Astrocyte (in vitro differentiated cells and primary cell): Measurements from ENCODE around the gene FRY. TPM values are rescaled to one million over a fixed set of nuclear protein-coding genes. Genes with fewer than 3 reads are reported as not detected.
A peak's percentile ranks its signal among the peaks of the same experiment; 100 is the strongest.

Experiments
- DNase-seq: peaks from one replicate; pipeline ENCODE4 v3.0.0-alpha.2; 2010; ENCODE audit warnings: low read depth
- FAIRE-seq: peaks from 2 replicates; lab custom pipeline; 2011; peaks lifted over from hg19 to GRCh38; lab: Jason Lieb, UNC
- H2AFZ ChIP-seq: 2 replicates; pipeline ENCODE4 v1.6.0; 2012; ENCODE audit warnings: low read depth, low read length, inconsistent platforms
- H3K27ac ChIP-seq: 2 replicates; pipeline ENCODE4 v1.5.1; 2011; ENCODE audit warnings: low read depth, low read length, inconsistent platforms
- H3K27me3 ChIP-seq: 2 replicates; pipeline ENCODE4 v1.6.0; 2011; ENCODE audit warnings: low read length, inconsistent platforms; ENCODE audit not compliant: insufficient read depth
- H3K36me3 ChIP-seq: 2 replicates; pipeline ENCODE4 v1.5.1; 2011; ENCODE audit warnings: low read length, inconsistent platforms; ENCODE audit not compliant: insufficient read depth
- H3K4me1 ChIP-seq: 2 replicates; pipeline ENCODE4 v1.5.1; 2011; ENCODE audit warnings: low read length, inconsistent platforms; ENCODE audit not compliant: insufficient read depth
- H3K4me2 ChIP-seq: 2 replicates; pipeline ENCODE4 v1.6.0; 2012; ENCODE audit warnings: low read length, inconsistent platforms
- H3K4me3 ChIP-seq: 2 replicates; pipeline ENCODE4 v1.5.1; 2011; ENCODE audit warnings: low read depth, mild to moderate bottlenecking, low read length, inconsistent platforms; ENCODE audit not compliant: insufficient read depth
- H3K79me2 ChIP-seq: 2 replicates; pipeline ENCODE4 v1.6.0; 2012; ENCODE audit warnings: mild to moderate bottlenecking, low read length, inconsistent platforms; ENCODE audit not compliant: insufficient read depth
- H3K9ac ChIP-seq: 2 replicates; pipeline ENCODE4 v1.6.0; 2012; ENCODE audit warnings: mild to moderate bottlenecking, low read length, inconsistent platforms
- H3K9me3 ChIP-seq: 2 replicates; pipeline ENCODE4 v1.5.1; 2012; ENCODE audit warnings: low read depth, mild to moderate bottlenecking, low read length, inconsistent platforms; ENCODE audit not compliant: insufficient read depth
- H4K20me1 ChIP-seq: 2 replicates; pipeline ENCODE4 v1.6.0; 2012; ENCODE audit warnings: low read length, inconsistent platforms; ENCODE audit not compliant: insufficient read depth
- H3K27ac Mint-ChIP-seq: one replicate; pipeline ENCODE4 v1.8.0; 2021; ENCODE audit warnings: mild to moderate bottlenecking, mixed read lengths; ENCODE audit not compliant: unreplicated experiment
- H3K27me3 Mint-ChIP-seq: one replicate; pipeline ENCODE4 v1.8.0; 2021; ENCODE audit warnings: low read depth, mixed read lengths; ENCODE audit not compliant: unreplicated experiment
- H3K36me3 Mint-ChIP-seq: one replicate; pipeline ENCODE4 v1.8.0; 2021; ENCODE audit warnings: low read depth, mixed read lengths; ENCODE audit not compliant: unreplicated experiment
- H3K4me1 Mint-ChIP-seq: one replicate; pipeline ENCODE4 v1.8.0; 2021; ENCODE audit warnings: low read depth, mixed read lengths; ENCODE audit not compliant: unreplicated experiment
- H3K4me3 Mint-ChIP-seq: one replicate; pipeline ENCODE4 v1.8.0; 2021; ENCODE audit warnings: mild to moderate bottlenecking, moderate library complexity, mixed read lengths; ENCODE audit not compliant: unreplicated experiment
- H3K9me3 Mint-ChIP-seq: one replicate; pipeline ENCODE4 v1.8.0; 2021; ENCODE audit warnings: mild to moderate bottlenecking, mixed read lengths; ENCODE audit not compliant: unreplicated experiment
- EZH2 ChIP-seq: IDR thresholded peaks from 2 replicates; pipeline ENCODE4 v1.6.1; 2012; ENCODE audit warnings: mild to moderate bottlenecking, low read length, inconsistent platforms; ENCODE audit not compliant: insufficient read depth
- total RNA-seq: library from RNA; stranded (reverse); gene quantifications from 2 replicates; pipeline ENCODE4 v1.2.1, GENCODE V29; 2021
- TF ChIP-seq, protein P1 (sequence below): IDR thresholded peaks from 2 replicates; pipeline ENCODE4 v1.5.1; 2011; ENCODE audit warnings: low read depth, mild to moderate bottlenecking, inconsistent platforms, low read length, moderate library complexity; ENCODE audit not compliant: insufficient read depth

The FRY gene
- total RNA-seq, 1 donor from 2014 or later = 4.6 TPM

DNA sequence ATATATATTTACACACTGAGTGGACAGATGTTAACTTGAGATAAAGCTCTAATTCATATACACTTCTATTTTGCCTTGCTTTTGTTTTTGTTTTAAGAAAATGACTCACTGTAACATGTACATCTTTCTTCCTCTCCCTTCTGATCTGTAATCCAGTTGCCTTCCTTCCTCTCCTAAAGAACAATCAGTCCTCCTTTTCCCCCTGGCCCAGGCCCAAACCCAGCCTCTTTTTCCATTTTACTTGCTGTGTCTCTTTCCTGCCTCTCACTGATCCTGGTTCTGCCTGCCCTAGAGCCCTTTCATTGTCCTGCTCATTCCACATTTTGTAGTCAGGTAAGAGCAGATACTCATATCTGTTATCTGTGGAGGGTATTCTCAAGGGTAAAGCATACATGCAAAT lies 232.8 kb downstream of the FRY start:
- Mint-ChIP-seq H3K9me3 (no peaks in the 10 kb centered on the region), H3K4me1 (peaks cover 28% of the 10 kb centered on the region), H3K36me3 (no peaks in the 10 kb centered on the region), H3K27me3 (no peaks in the 10 kb centered on the region), H3K4me3 (peak overlapping the region; percentile 60), H3K27ac (peak overlapping the region; percentile 34)
- Histone ChIP-seq H3K4me3 (no peak overlapping the region), H3K4me1 (peaks cover 17% of the 10 kb centered on the region), H2AFZ (no peak overlapping the region), H3K9ac (no peak overlapping the region), H3K27me3 (no peaks in the 10 kb centered on the region), H3K9me3 (no peaks in the 10 kb centered on the region), H3K27ac (no peak overlapping the region), H3K36me3 (no peaks in the 10 kb centered on the region), H4K20me1 (no peaks in the 10 kb centered on the region), H3K4me2 (no peak overlapping the region), H3K79me2 (no peaks in the 10 kb centered on the region)
- no peak for FAIRE-seq
- TF ChIP-seq, protein P1, sequence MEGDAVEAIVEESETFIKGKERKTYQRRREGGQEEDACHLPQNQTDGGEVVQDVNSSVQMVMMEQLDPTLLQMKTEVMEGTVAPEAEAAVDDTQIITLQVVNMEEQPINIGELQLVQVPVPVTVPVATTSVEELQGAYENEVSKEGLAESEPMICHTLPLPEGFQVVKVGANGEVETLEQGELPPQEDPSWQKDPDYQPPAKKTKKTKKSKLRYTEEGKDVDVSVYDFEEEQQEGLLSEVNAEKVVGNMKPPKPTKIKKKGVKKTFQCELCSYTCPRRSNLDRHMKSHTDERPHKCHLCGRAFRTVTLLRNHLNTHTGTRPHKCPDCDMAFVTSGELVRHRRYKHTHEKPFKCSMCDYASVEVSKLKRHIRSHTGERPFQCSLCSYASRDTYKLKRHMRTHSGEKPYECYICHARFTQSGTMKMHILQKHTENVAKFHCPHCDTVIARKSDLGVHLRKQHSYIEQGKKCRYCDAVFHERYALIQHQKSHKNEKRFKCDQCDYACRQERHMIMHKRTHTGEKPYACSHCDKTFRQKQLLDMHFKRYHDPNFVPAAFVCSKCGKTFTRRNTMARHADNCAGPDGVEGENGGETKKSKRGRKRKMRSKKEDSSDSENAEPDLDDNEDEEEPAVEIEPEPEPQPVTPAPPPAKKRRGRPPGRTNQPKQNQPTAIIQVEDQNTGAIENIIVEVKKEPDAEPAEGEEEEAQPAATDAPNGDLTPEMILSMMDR = no peak
- peak; percentile 30 for DNase-seq

DNA sequence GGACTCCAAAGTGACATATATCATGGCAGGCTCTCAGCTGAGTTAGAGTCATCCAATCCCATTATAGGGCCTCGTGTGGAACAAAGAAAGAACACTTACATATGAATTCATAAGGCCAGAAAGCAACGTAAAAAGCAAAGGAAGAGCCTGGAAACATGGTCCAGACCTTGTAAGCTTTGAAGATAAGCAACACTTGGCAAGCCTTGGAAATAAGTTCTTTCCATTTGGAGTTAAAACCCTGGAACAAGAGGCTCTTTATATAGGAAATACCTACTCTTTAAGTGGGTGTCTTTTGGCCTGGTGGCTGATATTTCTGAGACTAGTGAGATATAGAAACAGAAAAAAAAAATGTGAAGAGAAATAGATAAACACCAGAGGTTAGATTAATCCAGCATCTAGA lies 234.2 kb downstream of the FRY start:
- H3K27me3 ChIP-seq = no peaks in the 10 kb centered on the region
- H3K4me2 ChIP-seq = no peak overlapping the region
- Mint-ChIP-seq H3K27me3 (no peaks in the 10 kb centered on the region), H3K9me3 (no peaks in the 10 kb centered on the region), H3K4me1 (peaks cover 27% of the 10 kb centered on the region), H3K27ac (no peak overlapping the region), H3K4me3 (no peak overlapping the region), H3K36me3 (peaks cover 1% of the 10 kb centered on the region)
- no peaks in the 10 kb centered on the region for H3K79me2 ChIP-seq
- H3K36me3 ChIP-seq = no peaks in the 10 kb centered on the region
- H3K4me3 ChIP-seq = no peak overlapping the region
- DNase-seq (no peak), FAIRE-seq (no peak)
- TF ChIP-seq, protein P1 = no peak
- no peak for TF ChIP-seq EZH2
- H3K4me1 ChIP-seq = peaks cover 16% of the 10 kb centered on the region
- no peak overlapping the region for H3K9ac ChIP-seq
- no peaks in the 10 kb centered on the region for H4K20me1 ChIP-seq
- no peak overlapping the region for H3K27ac ChIP-seq
- no peaks in the 10 kb centered on the region for H3K9me3 ChIP-seq
- no peak overlapping the region for H2AFZ ChIP-seq

- Mint-ChIP-seq H3K9me3 (no peaks in the 10 kb centered on the region), H3K27ac (no peak overlapping the region), H3K4me3 (no peak overlapping the region), H3K27me3 (no peaks in the 10 kb centered on the region), H3K36me3 (peaks cover 2% of the 10 kb centered on the region), H3K4me1 (peaks cover 23% of the 10 kb centered on the region)
- H3K79me2 ChIP-seq = no peaks in the 10 kb centered on the region
- DNase-seq (no peak), FAIRE-seq (no peak)
- H3K36me3 ChIP-seq = no peaks in the 10 kb centered on the region
- no peak overlapping the region for H3K9ac ChIP-seq
- H3K27ac ChIP-seq = no peak overlapping the region
- no peak overlapping the region for H2AFZ ChIP-seq
- peaks cover 12% of the 10 kb centered on the region for H3K4me1 ChIP-seq
- no peaks in the 10 kb centered on the region for H4K20me1 ChIP-seq
- no peaks in the 10 kb centered on the region for H3K27me3 ChIP-seq
- no peaks in the 10 kb centered on the region for H3K9me3 ChIP-seq
- no peak overlapping the region for H3K4me3 ChIP-seq
- no peak overlapping the region for H3K4me2 ChIP-seq
- TF ChIP-seq EZH2 = no peak
- TF ChIP-seq, protein P1 = no peak
Measured at GRCh38 chr13:32266130-32266529, 234.6 kb downstream of the FRY start.
